GM12878 (cell line): ENCODE data around the gene SLC25A41. TPM values are rescaled to one million over a fixed set of nuclear protein-coding genes. Genes with fewer than 3 reads are reported as not detected.

Source experiments
- BCL11A ChIP-seq: IDR thresholded peaks from 2 replicates; pipeline ENCODE4 v1.6.1; 2011; ENCODE audit warnings: low read depth, low read length
- BMI1 ChIP-seq: fragments of 450-650 bp; IDR thresholded peaks from 2 replicates; pipeline ENCODE4 v1.6.1; 2016; ENCODE audit warnings: mild to moderate bottlenecking, moderate library complexity, borderline replicate concordance
- BRCA1 ChIP-seq: IDR thresholded peaks from 2 replicates; pipeline ENCODE4 v1.6.1; 2011; ENCODE audit warnings: low read depth, low read length, improper control_type of control experiment
- CBX3 ChIP-seq: fragments of 200-600 bp; sonication (generic); IDR thresholded peaks from 2 replicates; pipeline ENCODE4 v1.6.1; 2016; ENCODE audit warnings: low read depth, borderline replicate concordance
- CEBPB ChIP-seq, 2 experiments: fragments of 150-350 bp in 1 of 2; IDR thresholded peaks; 2 replicates each; pipeline ENCODE4 v1.6.1; 2012 to 2014; ENCODE audit warnings: low read depth in 2 of 2, low read length in 2 of 2, borderline replicate concordance in 1 of 2, inconsistent platforms in 1 of 2
- CHD1 ChIP-seq: IDR thresholded peaks from 2 replicates; pipeline ENCODE4 v1.6.1; 2012; ENCODE audit warnings: low read depth, low read length, improper control_type of control experiment
- GATAD2B ChIP-seq: fragments of 450-650 bp; conservative IDR thresholded peaks from 2 replicates; pipeline ENCODE4 v1.6.1; 2017; ENCODE audit warnings: low read depth, mild to moderate bottlenecking, moderate library complexity
- RBBP5 ChIP-seq: fragments of 200-600 bp; sonication (generic); conservative IDR thresholded peaks from 2 replicates; pipeline ENCODE4 v1.6.1; 2016
- RFX5 ChIP-seq: IDR thresholded peaks from 2 replicates; pipeline ENCODE4 v1.6.1; 2011; ENCODE audit warnings: low read depth, low read length, improper control_type of control experiment
- SREBF1 ChIP-seq: IDR thresholded peaks from 2 replicates; pipeline ENCODE4 v1.6.1; 2012; ENCODE audit warnings: mild to moderate bottlenecking, low read length
- TAF1 ChIP-seq: IDR thresholded peaks from 2 replicates; pipeline ENCODE4 v1.6.1; 2011; ENCODE audit warnings: mild to moderate bottlenecking, low read depth, low read length, borderline replicate concordance
- TCF7 ChIP-seq: IDR thresholded peaks from 2 replicates; pipeline ENCODE4 v1.6.1; 2014; ENCODE audit warnings: antibody characterized with exemption, borderline replicate concordance
- YY1 ChIP-seq: IDR thresholded peaks from 2 replicates; pipeline ENCODE4 v1.6.1; 2011; ENCODE audit warnings: low read depth, mild to moderate bottlenecking, low read length
- polyA plus RNA-seq, 11 experiments: library from polyadenylated mRNA; depleted of rRNA in 4 of 11; unstranded in 6 of 11; stranded (reverse) in 5 of 11; fragments of >200 nt; fragmentation: Nextera tagmentation in 4 of 11; fragmentation: Illumina TruSeq in 1 of 11; extraction: Ambion mirVana in 4 of 11; extraction: Trizol in 1 of 11; gene quantifications; 1 replicate in 1 of 11; 2 replicates in 10 of 11; pipeline versions ENCODE4 v1.2.1 to v1.2.3, GENCODE V29; 2011 to 2016; ENCODE audit warnings: inconsistent platforms in 2 of 11, missing spikeins in 2 of 11, low read depth in 1 of 11
- total RNA-seq, 4 experiments: library from RNA; depleted of rRNA in 3 of 4; stranded (reverse); fragments of >200 nt in 3 of 4; fragmentation: Illumina TruSeq in 1 of 4; extraction: Trizol in 1 of 4; gene quantifications; 2 replicates each; pipeline versions ENCODE4 v1.2.1 to v1.2.3, GENCODE V29; 2013 to 2021
- TF ChIP-seq, protein P1 (sequence below): fragments of 150-350 bp; IDR thresholded peaks from 2 replicates; pipeline ENCODE4 v1.6.1; 2016; ENCODE audit warnings: low read depth, low read length
- TF ChIP-seq, protein P2 (sequence below): fragments of 450-650 bp; IDR thresholded peaks from 2 replicates; pipeline ENCODE4 v1.6.1; 2016; ENCODE audit warnings: mild to moderate bottlenecking
- TF ChIP-seq, protein P3 (sequence below): IDR thresholded peaks from 2 replicates; pipeline ENCODE4 v1.6.1; 2012; ENCODE audit warnings: mild to moderate bottlenecking, low read depth, low read length
- TF ChIP-seq, protein P4 (sequence below), 3 experiments: IDR thresholded peaks in 2 of 3; conservative IDR thresholded peaks in 1 of 3; 2 replicates each; pipeline ENCODE4 v1.5.1; 2011; ENCODE audit warnings: low read depth in 3 of 3, low read length in 3 of 3, mild to moderate bottlenecking in 3 of 3, control low read depth in 2 of 3, moderate library complexity in 2 of 3, inconsistent platforms in 1 of 3, mixed read lengths in 1 of 3; ENCODE audit not compliant: control insufficient read depth in 2 of 3, insufficient read depth in 1 of 3; ENCODE audit errors: extremely low read depth in 1 of 3
- TF ChIP-seq, protein P5 (sequence below): fragments of 150-350 bp; IDR thresholded peaks from 2 replicates; pipeline ENCODE4 v1.6.1; 2014; ENCODE audit warnings: mild to moderate bottlenecking, low read depth, low read length

The SLC25A41 gene
- total and polyA plus RNA-seq, 10 of the 15 experiments (the other 5 are each of a cell fraction or from before 2014, with no cell fraction given), result 0.23 to 1.2 (median 0.43) TPM; not detected in 2

DNA sequence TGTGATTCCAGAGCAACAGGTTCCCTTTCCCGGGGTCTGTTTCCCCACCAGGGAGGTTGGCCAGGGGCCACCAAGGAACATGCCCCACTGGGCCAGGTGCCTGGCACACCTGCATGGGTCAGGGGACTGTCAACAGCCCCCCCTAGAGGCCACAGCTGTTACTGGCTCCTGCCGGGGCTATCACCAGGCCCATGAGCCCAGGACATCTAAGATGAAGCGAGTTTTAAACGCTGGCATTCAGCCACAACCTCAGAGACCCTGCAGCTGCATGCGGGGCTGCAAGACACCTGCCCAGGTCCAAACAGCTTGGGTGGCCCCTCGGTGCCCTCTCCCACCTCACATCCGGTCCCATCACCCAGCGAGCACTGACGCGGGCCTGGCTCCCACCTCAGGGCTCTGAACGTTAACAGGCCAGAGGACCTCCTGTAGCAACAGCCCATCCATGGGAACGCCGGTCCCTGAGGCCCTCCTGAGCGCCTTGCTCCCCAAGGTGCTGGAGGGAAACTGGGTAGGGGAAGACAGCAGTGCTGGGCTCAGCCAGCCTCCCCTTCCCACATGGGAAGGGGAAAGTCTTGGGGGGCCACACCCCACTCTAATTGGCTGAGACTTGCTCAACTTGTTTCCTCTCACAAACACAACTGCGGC, 21.0 kb downstream of the SLC25A41 start (continued):
- TF ChIP-seq CEBPB (IDR thresholded peaks at IDR 0.05; ENCODE audit: borderline replicate concordance in 1 of 2, low read depth in 2 of 2, low read length in 2 of 2) (no peak), SREBF1 (no peak), RBBP5 (no peak), BRCA1 (no peak), BMI1 (no peak), BCL11A (peak; percentile 39; the same call in 1 of the 2 replicates), CBX3 (no peak), TCF7 (no peak), RFX5 (no peak), CHD1 (no peak), YY1 (no peak), TAF1 (no peak), GATAD2B (no peak)
- TF ChIP-seq, protein P1, sequence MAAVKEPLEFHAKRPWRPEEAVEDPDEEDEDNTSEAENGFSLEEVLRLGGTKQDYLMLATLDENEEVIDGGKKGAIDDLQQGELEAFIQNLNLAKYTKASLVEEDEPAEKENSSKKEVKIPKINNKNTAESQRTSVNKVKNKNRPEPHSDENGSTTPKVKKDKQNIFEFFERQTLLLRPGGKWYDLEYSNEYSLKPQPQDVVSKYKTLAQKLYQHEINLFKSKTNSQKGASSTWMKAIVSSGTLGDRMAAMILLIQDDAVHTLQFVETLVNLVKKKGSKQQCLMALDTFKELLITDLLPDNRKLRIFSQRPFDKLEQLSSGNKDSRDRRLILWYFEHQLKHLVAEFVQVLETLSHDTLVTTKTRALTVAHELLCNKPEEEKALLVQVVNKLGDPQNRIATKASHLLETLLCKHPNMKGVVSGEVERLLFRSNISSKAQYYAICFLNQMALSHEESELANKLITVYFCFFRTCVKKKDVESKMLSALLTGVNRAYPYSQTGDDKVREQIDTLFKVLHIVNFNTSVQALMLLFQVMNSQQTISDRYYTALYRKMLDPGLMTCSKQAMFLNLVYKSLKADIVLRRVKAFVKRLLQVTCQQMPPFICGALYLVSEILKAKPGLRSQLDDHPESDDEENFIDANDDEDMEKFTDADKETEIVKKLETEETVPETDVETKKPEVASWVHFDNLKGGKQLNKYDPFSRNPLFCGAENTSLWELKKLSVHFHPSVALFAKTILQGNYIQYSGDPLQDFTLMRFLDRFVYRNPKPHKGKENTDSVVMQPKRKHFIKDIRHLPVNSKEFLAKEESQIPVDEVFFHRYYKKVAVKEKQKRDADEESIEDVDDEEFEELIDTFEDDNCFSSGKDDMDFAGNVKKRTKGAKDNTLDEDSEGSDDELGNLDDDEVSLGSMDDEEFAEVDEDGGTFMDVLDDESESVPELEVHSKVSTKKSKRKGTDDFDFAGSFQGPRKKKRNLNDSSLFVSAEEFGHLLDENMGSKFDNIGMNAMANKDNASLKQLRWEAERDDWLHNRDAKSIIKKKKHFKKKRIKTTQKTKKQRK, result no peak
- TF ChIP-seq, protein P2, sequence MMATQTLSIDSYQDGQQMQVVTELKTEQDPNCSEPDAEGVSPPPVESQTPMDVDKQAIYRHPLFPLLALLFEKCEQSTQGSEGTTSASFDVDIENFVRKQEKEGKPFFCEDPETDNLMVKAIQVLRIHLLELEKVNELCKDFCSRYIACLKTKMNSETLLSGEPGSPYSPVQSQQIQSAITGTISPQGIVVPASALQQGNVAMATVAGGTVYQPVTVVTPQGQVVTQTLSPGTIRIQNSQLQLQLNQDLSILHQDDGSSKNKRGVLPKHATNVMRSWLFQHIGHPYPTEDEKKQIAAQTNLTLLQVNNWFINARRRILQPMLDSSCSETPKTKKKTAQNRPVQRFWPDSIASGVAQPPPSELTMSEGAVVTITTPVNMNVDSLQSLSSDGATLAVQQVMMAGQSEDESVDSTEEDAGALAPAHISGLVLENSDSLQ, result no peak
- TF ChIP-seq, protein P3, sequence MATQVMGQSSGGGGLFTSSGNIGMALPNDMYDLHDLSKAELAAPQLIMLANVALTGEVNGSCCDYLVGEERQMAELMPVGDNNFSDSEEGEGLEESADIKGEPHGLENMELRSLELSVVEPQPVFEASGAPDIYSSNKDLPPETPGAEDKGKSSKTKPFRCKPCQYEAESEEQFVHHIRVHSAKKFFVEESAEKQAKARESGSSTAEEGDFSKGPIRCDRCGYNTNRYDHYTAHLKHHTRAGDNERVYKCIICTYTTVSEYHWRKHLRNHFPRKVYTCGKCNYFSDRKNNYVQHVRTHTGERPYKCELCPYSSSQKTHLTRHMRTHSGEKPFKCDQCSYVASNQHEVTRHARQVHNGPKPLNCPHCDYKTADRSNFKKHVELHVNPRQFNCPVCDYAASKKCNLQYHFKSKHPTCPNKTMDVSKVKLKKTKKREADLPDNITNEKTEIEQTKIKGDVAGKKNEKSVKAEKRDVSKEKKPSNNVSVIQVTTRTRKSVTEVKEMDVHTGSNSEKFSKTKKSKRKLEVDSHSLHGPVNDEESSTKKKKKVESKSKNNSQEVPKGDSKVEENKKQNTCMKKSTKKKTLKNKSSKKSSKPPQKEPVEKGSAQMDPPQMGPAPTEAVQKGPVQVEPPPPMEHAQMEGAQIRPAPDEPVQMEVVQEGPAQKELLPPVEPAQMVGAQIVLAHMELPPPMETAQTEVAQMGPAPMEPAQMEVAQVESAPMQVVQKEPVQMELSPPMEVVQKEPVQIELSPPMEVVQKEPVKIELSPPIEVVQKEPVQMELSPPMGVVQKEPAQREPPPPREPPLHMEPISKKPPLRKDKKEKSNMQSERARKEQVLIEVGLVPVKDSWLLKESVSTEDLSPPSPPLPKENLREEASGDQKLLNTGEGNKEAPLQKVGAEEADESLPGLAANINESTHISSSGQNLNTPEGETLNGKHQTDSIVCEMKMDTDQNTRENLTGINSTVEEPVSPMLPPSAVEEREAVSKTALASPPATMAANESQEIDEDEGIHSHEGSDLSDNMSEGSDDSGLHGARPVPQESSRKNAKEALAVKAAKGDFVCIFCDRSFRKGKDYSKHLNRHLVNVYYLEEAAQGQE, result no peak
- TF ChIP-seq, protein P4, sequence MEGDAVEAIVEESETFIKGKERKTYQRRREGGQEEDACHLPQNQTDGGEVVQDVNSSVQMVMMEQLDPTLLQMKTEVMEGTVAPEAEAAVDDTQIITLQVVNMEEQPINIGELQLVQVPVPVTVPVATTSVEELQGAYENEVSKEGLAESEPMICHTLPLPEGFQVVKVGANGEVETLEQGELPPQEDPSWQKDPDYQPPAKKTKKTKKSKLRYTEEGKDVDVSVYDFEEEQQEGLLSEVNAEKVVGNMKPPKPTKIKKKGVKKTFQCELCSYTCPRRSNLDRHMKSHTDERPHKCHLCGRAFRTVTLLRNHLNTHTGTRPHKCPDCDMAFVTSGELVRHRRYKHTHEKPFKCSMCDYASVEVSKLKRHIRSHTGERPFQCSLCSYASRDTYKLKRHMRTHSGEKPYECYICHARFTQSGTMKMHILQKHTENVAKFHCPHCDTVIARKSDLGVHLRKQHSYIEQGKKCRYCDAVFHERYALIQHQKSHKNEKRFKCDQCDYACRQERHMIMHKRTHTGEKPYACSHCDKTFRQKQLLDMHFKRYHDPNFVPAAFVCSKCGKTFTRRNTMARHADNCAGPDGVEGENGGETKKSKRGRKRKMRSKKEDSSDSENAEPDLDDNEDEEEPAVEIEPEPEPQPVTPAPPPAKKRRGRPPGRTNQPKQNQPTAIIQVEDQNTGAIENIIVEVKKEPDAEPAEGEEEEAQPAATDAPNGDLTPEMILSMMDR (IDR thresholded peaks at IDR 0.05 in 2 of 3, conservative IDR thresholded peaks at IDR 0.05 in 1 of 3; ENCODE audit: control insufficient read depth in 2 of 3, extremely low read depth in 1 of 3, insufficient read depth in 1 of 3, low read depth in 3 of 3, low read length in 3 of 3), result peak; percentile 42 to 75 (median 57)
- TF ChIP-seq, protein P5, sequence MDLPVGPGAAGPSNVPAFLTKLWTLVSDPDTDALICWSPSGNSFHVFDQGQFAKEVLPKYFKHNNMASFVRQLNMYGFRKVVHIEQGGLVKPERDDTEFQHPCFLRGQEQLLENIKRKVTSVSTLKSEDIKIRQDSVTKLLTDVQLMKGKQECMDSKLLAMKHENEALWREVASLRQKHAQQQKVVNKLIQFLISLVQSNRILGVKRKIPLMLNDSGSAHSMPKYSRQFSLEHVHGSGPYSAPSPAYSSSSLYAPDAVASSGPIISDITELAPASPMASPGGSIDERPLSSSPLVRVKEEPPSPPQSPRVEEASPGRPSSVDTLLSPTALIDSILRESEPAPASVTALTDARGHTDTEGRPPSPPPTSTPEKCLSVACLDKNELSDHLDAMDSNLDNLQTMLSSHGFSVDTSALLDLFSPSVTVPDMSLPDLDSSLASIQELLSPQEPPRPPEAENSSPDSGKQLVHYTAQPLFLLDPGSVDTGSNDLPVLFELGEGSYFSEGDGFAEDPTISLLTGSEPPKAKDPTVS, result no peak
